Dedifferentiated amniotic fluid mesenchymal stem cell (primary cell): Measurements from ENCODE around the gene GSTA1.
"Not testable (repeated sequence)": the region's sequence is repeated elsewhere in the genome, so short reads cannot be mapped to it uniquely, and the experiment has no call there.

Experiments used
- DNase-seq: peaks from one replicate; pipeline ENCODE4 v3.0.0-alpha.2; 2016; ENCODE audit errors: extremely low spot score

Gene GSTA1

GRCh38 chr6:52803668-52804255 is at the start of gene GSTA1:
TSS of gene GSTA1 (minus strand) at chr6:52803816. CDS start at chr6:52799267, 4,549 bp downstream.
- DNase-seq: not testable (repeated sequence)

- DNase-seq: no peak
Measured at GRCh38 chr6:52849137-52849536, 45.5 kb upstream of the GSTA1 start.

- DNase-seq: no peak
Measured at GRCh38 chr6:52846002-52846401, 42.4 kb upstream of the GSTA1 start.

GRCh38 chr6:52843605-52844004 is 40.0 kb upstream of the GSTA1 start:
- no peak for DNase-seq

- DNase-seq: no peak
Measured at GRCh38 chr6:52840763-52841585, 37.4 kb upstream of the GSTA1 start, which contains the start of gene GSTA5. TSS of gene GSTA5 (minus strand) at chr6:52840813.

GRCh38 chr6:52839124-52840055 is 35.8 kb upstream of the GSTA1 start:
- DNase-seq: peak; percentile 35

- DNase-seq: no peak
Measured at GRCh38 chr6:52834481-52834880, 30.9 kb upstream of the GSTA1 start.

- DNase-seq: not testable (repeated sequence)
Measured at GRCh38 chr6:52830869-52831268, 27.3 kb upstream of the GSTA1 start.

GRCh38 chr6:52829046-52829817 is 25.6 kb upstream of the GSTA1 start:
- DNase-seq: no peak

- DNase-seq: not testable (repeated sequence)
Measured at GRCh38 chr6:52828621-52829020, 25.0 kb upstream of the GSTA1 start.

GRCh38 chr6:52827073-52827783 is 23.6 kb upstream of the GSTA1 start:
- DNase-seq: not testable (repeated sequence)

- DNase-seq: no peak
Measured at GRCh38 chr6:52826513-52826912, 22.9 kb upstream of the GSTA1 start.

- DNase-seq: not testable (repeated sequence)
Measured at GRCh38 chr6:52825900-52826459, 22.4 kb upstream of the GSTA1 start.

GRCh38 chr6:52825270-52825793 is 21.7 kb upstream of the GSTA1 start:
- DNase-seq: not testable (repeated sequence)

- DNase-seq: no peak
Measured at GRCh38 chr6:52821842-52822241, 18.2 kb upstream of the GSTA1 start.

GRCh38 chr6:52820198-52820597 is 16.6 kb upstream of the GSTA1 start:
- DNase-seq: peak; percentile 75

GRCh38 chr6:52815167-52816092 is 11.8 kb upstream of the GSTA1 start:
- DNase-seq: peak; percentile 43

GRCh38 chr6:52814545-52814944 is 10.9 kb upstream of the GSTA1 start:
- DNase-seq: not testable (repeated sequence)

GRCh38 chr6:52809777-52810176 is 6.2 kb upstream of the GSTA1 start:
- DNase-seq: not testable (repeated sequence)
